Neural cell (in vitro differentiated cells): ENCODE data around the gene C1GALT1.
"Not testable (repeated sequence)": the region's sequence is repeated elsewhere in the genome, so short reads cannot be mapped to it uniquely, and the experiment has no call there.

ENCODE experiments used
- EP300 ChIP-seq: fragments of 450-650 bp; conservative IDR thresholded peaks from 2 replicates; pipeline ENCODE4 v1.6.1; 2014; ENCODE audit warnings: antibody characterized with exemption, mild to moderate bottlenecking, moderate library complexity; ENCODE audit not compliant: poor library complexity, severe bottlenecking
- EZH2 ChIP-seq: fragments of 200-600, 300-800 bp; shearing (Covaris generic), sonication (generic); IDR thresholded peaks from 2 replicates; pipeline ENCODE4 v1.6.1; 2014; ENCODE audit warnings: antibody characterized with exemption, low read length, borderline replicate concordance, mild to moderate bottlenecking; ENCODE audit not compliant: insufficient read depth, poor library complexity, severe bottlenecking
- MXI1 ChIP-seq: fragments of 450-650 bp; conservative IDR thresholded peaks from 2 replicates; pipeline ENCODE4 v1.6.1; 2014; ENCODE audit warnings: antibody characterized with exemption, mild to moderate bottlenecking; ENCODE audit not compliant: poor library complexity, severe bottlenecking
- POLR2AphosphoS5 ChIP-seq: IDR thresholded peaks from 2 replicates; pipeline ENCODE4 v1.6.1; 2012
- RAD21 ChIP-seq: fragments of 450-650 bp; conservative IDR thresholded peaks from 2 replicates; pipeline ENCODE4 v1.6.1; 2014; ENCODE audit warnings: antibody characterized with exemption, mild to moderate bottlenecking, moderate library complexity
- REST ChIP-seq: IDR thresholded peaks from 2 replicates; pipeline ENCODE4 v1.6.1; 2012; ENCODE audit warnings: borderline replicate concordance
- SMC3 ChIP-seq: fragments of 450-650 bp; conservative IDR thresholded peaks from 2 replicates; pipeline ENCODE4 v1.6.1; 2014; ENCODE audit warnings: antibody characterized with exemption, mild to moderate bottlenecking, moderate library complexity; ENCODE audit not compliant: poor library complexity
- TAF1 ChIP-seq: IDR thresholded peaks from 2 replicates; pipeline ENCODE4 v1.6.1; 2012; ENCODE audit warnings: low read depth
- TF ChIP-seq, protein P1 (sequence below): fragments of 450-650 bp; IDR thresholded peaks from 2 replicates; pipeline ENCODE4 v1.5.1; 2014; ENCODE audit warnings: antibody characterized with exemption, mild to moderate bottlenecking, moderate library complexity; ENCODE audit not compliant: poor library complexity, severe bottlenecking

DNA sequence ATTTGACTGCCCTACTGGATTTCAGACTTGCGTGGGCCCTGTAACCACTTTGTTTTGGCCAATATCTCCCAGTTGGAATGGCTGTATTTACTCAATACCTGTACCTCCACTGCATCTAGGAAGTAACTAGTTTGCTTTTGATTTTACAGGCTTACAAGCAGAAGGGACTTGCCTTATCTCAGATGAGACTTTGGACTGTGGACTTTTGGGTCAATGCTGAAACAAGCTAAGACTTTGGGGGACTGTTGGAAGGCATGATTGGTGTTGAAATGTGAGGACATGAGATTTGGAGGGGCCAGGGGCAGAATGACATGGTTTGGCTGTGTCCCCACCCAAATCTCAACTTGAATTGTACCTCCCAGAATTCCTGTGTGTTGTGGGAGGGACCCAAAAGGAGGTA is 28.0 kb upstream of the C1GALT1 start:
- TF ChIP-seq, protein P1, sequence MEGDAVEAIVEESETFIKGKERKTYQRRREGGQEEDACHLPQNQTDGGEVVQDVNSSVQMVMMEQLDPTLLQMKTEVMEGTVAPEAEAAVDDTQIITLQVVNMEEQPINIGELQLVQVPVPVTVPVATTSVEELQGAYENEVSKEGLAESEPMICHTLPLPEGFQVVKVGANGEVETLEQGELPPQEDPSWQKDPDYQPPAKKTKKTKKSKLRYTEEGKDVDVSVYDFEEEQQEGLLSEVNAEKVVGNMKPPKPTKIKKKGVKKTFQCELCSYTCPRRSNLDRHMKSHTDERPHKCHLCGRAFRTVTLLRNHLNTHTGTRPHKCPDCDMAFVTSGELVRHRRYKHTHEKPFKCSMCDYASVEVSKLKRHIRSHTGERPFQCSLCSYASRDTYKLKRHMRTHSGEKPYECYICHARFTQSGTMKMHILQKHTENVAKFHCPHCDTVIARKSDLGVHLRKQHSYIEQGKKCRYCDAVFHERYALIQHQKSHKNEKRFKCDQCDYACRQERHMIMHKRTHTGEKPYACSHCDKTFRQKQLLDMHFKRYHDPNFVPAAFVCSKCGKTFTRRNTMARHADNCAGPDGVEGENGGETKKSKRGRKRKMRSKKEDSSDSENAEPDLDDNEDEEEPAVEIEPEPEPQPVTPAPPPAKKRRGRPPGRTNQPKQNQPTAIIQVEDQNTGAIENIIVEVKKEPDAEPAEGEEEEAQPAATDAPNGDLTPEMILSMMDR, result not testable (repeated sequence)
- not testable (repeated sequence) for TF ChIP-seq EZH2, RAD21, REST, POLR2AphosphoS5, SMC3, TAF1, EP300, MXI1
